Fibroblast of skin of abdomen (primary cell): Measurements from ENCODE around the gene SLC24A1.

Experiments used
- DNase-seq: peaks from one replicate; pipeline ENCODE4 v3.0.0-alpha.2; 2013

Gene SLC24A1

DNA sequence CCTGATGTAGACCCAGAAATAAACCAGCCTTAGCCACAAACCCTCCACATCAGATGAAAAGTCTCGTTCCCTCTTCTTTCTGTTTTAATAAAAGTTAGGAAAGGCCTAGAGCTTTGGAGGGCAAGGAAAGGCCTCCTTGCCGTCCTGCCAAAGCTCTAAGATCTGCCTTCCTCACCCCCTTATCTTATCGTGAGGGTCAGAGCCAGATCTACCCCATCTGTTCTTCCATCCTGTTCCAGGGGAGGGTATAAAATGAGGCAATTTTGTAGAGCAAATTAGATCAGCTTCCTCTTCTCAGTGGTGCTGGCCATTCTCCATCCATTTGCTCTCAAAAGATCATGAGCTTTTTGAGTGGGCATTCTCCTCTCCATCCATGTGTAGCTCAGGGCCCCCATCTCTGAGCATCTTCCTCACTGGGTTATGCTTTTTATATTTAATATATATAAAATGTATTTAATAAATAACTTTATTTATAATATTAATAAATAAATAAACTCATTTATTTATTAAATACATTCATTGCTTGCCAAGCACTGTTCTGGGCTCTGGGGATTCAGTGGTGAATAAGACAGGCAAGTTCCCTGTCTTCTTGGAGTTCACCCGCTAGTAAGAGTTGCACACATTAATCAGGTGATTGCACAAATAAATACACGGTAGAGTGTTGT is 2.0 kb upstream of the SLC24A1 start:
- DNase-seq = no peak

DNA sequence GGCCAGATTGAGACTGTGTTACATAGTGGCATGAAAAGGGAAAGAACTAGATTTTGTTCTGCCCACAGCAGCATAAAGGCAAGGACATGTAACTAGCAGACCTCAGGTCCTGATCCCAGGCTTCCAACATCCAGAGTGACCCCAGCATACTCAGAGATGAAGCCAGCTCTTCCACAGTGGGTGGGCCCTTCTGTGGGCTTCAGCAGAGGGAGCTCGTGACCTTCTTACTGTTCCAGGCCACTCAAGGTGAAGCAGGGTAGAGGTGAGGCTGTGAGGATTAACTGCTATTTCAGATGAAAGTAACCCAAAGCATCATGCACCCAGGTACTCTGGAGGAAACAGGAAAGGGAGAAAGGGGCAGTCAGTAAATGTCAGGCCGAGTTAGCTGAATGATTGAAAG is 905 bp upstream of the SLC24A1 start:
- DNase-seq = no peak

GRCh38 chr15:65623103-65623502 is 1.4 kb downstream of the SLC24A1 start:
- DNase-seq = no peak

DNA sequence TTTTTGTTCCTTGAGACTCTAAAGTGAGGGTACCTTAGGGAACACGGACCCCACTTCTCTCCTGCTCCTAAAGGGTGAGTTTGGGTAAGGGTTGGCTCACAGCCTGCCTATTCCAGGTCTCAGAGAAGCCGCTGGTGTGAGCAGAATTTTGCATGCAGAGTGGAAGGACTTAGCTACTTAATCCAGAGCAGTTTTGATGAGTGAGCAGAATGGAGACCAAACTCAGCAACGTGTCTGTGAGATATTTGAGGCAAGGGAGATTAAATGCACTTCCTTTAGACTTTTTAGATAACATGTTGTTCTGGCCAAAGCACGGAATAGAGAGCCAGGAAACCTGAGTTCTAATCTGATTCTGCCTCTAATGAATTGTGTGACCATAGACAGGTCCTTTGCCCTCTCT is 5.1 kb downstream of the SLC24A1 start:
- DNase-seq = no peak

DNA sequence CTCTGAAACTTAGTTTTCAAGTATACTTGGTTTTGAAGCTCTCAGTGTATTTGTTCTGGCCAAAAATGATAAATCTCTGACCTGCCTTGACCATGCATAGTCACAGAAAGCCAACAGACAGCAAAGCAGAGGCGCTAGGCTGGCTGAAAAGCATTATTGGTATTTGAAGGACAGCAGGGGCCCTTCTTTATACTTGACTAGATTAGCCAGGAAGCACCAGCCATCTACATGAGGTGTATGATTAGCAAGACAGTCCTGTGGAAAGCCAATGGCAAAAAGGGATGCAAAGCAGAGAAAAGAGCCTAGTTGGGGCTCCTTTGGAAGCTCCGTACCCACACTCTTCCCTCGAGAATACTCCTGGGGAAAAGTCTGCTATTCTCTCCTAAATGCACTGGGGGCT is 7.8 kb downstream of the SLC24A1 start:
- no peak for DNase-seq

GRCh38 chr15:65630760-65631159 is 9.0 kb downstream of the SLC24A1 start:
- DNase-seq = no peak

- DNase-seq = no peak
These were observed 9.8 kb downstream of the SLC24A1 start for GRCh38 chr15:65631503-65631902.

GRCh38 chr15:65632780-65633375 is 11.1 kb downstream of the SLC24A1 start:
- DNase-seq = no peak

- no peak for DNase-seq
These were observed 12.0 kb downstream of the SLC24A1 start for GRCh38 chr15:65633752-65634151.

GRCh38 chr15:65634356-65634755 is 12.6 kb downstream of the SLC24A1 start:
- DNase-seq = no peak

DNA sequence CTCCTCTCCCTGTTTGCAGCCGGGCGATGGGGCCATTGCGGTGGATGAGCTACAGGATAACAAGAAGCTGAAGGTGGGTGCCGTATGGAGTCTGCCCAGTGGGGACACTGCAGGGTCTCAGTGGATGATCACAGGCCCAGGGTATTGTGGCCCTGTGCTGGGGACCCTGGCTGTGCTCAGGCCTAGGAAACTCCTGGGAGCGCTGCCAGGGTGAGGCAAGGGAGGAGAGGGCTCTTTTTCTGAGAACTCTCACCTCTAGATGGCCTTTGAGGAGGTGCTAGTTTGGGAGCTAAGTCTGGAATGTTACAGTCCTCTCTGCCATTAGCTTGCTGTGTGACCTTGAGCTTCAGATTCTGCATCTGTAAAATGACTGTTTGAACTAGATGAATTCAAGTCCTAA is 16.4 kb downstream of the SLC24A1 start:
- no peak for DNase-seq

DNA sequence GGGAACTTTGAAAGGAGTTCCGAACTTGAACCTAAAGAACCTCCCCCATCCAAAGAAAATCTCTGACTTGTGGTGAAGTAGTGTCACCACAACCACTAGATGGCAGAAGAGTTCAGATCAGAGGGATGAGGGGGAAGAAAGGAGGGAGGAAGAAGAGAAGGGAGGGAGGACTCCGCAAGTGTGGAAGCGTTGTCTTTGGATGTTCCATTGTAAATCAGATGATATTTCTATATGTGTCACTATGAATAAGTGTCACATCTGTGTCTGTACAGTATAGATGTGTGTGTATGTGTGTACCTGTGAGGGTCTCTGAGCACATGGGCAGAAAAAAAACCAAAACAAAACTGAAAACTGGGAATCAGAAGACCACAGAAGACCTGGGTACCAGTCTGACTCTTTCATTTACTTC is 16.9 kb downstream of the SLC24A1 start:
- peak; percentile 80 for DNase-seq

DNA sequence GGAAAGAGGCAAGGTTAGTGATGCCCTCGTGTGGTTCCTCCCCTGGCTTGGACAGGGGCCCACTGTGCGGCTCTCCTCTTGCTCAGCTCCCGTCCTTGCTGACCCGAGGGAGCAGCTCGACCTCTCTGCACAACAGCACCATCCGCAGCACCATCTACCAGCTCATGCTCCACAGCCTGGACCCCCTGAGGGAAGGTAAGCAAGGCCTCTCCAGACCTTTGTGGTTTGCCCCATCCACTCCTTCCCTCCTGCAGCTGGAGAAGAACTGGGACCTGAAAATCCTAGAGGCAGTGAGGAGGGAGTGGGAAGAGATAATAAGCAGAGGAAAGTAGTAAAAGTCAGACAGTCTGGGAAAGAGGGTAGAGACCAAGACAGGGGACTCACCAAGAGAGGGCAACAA is 17.8 kb downstream of the SLC24A1 start:
- DNase-seq = no peak

DNA sequence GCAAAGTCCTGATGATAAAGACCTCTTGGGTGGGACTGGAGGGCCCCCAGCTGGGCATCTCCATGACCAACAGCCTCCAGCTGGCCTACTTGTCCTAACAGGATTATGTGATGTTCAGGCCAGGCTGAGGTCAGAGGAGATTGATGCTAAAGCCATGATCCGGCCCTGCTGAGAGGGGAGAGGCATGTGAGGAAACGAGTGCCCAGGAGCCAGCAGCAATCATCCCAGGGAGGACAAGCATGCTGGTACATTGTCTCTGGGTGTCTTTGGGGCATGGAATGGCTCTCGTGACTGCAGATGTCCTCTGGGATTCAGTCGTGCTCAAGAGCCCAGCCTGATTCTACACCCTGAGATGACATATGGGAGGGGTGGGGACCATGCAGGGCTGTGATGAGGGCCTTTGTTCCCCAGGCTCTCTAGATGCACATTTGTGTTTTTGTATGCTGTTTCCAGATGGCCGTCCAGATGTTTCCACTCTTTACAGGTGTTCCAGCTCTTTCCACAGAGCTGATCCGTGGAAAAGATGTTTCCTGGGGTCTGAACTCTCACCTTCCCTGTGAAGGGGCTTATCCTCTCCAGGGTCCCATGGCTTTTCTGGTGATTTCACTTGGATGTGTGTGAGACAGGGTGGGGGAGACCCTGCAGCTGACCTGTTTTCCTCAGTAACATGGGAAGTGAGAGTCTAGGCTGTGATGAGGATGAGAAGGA is 20.2 kb downstream of the SLC24A1 start:
- no peak for DNase-seq

DNA sequence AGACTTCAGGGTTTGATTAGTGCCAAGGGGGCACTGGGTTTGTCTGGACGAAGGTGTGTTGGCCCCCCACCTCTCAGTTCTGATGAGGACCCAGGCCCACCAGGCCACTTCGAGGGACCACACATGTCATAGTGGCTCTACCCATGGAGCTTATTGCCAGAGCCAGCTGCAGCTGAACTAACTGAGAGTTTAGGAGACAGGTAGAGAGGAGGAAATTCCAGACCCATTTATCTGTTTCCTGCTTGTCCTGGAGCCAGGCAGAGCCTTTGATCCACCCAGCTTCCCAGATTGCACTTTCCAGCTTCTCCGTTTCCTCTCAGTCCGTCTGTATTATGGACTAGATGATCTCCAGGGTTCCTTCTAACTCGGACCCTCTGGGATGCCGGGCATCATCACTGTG is 20.9 kb downstream of the SLC24A1 start:
- DNase-seq = no peak

DNA sequence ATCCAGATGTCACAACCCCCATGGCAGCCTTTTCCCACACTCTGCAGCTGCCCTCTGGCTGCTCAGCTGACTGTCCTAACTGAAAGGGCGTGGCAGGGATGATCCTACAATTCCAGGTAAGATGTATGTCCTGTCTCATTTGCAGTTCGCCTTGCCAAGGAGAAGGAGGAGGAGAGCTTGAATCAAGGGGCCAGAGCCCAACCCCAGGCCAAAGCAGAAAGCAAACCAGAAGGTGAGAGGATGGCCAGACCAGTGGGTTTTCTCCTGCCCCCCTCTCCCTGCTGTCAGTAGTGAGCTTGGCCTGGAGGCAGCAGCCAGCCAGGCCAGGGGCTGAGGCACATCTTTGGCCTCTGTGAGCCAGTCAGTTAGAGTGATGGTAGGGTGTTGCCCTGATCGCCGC is 22.5 kb downstream of the SLC24A1 start:
- DNase-seq = no peak

DNA sequence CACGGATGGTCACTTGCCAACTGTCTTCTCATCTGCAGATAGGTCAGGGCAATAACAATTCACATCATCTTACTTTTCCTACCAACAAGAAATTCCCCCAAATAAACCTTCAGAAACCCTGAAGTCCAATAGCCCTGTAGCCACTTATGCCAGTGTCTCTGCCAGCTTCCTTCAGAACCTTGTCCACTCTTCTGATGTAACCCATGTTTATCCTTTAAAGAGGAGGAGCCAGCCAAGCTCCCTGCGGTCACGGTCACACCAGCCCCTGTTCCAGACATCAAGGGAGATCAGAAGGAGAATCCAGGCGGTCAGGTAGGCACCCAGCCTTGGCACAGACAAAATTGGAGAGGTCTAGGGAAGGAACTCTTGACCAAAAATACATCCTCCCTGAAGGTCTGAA is 23.7 kb downstream of the SLC24A1 start:
- DNase-seq = no peak

GRCh38 chr15:65646486-65646885 is 24.7 kb downstream of the SLC24A1 start:
- DNase-seq = peak; percentile 71

- DNase-seq = no peak
These were observed 28.7 kb downstream of the SLC24A1 start for GRCh38 chr15:65650312-65651041.

DNA sequence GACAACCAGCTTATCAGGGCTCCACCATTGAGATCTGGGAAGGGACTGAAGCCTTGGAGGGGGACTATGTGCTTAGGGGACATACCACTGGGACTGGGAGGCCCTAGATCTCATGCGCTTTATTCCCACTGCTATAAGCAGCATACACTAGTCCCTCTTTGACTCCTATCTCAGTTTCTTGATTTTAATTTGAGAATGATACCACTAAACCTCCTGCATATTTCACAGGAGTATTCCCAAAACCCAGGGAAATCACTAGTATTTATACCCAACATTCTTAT is 29.2 kb downstream of the SLC24A1 start:
- DNase-seq = no peak

- DNase-seq = no peak
These were observed 30.4 kb downstream of the SLC24A1 start for GRCh38 chr15:65651831-65652749.

GRCh38 chr15:65653341-65653740 is 31.6 kb downstream of the SLC24A1 start:
- DNase-seq = peak; percentile 36
